22Rv1 (cell line): ENCODE measurements around the gene COL6A3.

Experiments used
- ZFX ChIP-seq: fragments of 450-650 bp; IDR thresholded peaks from 2 replicates; pipeline ENCODE4 v1.6.1; 2017; ENCODE audit warnings: antibody characterized with exemption, borderline replicate concordance
- TF ChIP-seq, protein P1 (sequence below): fragments of 450-650 bp; IDR thresholded peaks from 2 replicates; pipeline ENCODE4 v1.5.1; 2017; ENCODE audit warnings: mild to moderate bottlenecking

DNA sequence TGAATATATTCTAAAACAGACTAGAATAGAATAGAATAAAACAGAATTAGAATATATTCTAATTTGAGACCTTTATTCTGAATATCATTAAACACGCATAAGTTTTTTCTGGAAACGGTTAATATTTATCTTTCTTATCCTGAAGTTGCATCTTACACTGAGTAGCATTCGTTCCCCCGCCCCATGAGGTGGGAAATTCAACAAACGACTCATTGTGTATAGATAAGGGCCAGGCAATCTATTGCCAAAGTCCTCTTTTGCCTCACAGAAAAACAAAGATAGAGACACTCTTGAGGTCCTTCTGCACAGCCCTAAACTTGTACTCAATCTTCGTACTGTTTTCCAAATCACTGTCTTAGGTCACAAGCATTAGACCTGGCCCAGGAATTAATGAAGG lies 98.1 kb downstream of the COL6A3 start:
- TF ChIP-seq, protein P1, sequence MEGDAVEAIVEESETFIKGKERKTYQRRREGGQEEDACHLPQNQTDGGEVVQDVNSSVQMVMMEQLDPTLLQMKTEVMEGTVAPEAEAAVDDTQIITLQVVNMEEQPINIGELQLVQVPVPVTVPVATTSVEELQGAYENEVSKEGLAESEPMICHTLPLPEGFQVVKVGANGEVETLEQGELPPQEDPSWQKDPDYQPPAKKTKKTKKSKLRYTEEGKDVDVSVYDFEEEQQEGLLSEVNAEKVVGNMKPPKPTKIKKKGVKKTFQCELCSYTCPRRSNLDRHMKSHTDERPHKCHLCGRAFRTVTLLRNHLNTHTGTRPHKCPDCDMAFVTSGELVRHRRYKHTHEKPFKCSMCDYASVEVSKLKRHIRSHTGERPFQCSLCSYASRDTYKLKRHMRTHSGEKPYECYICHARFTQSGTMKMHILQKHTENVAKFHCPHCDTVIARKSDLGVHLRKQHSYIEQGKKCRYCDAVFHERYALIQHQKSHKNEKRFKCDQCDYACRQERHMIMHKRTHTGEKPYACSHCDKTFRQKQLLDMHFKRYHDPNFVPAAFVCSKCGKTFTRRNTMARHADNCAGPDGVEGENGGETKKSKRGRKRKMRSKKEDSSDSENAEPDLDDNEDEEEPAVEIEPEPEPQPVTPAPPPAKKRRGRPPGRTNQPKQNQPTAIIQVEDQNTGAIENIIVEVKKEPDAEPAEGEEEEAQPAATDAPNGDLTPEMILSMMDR: no peak
- TF ChIP-seq ZFX: no peak
